Measurements from ENCODE around the gene PLA2G4B.

- TF ChIP-seq CTCF (IDR thresholded peaks at IDR 0.05 in 4 of 5, conservative IDR thresholded peaks at IDR 0.05 in 1 of 5) (no peak), POLR2A (IDR thresholded peaks at IDR 0.05) (no peak)
Observed at GRCh38 chr15:41885321-41885720, 46.7 kb downstream of the PLA2G4B start.
